ENCODE data around the gene LIPC.

Gene LIPC

DNA sequence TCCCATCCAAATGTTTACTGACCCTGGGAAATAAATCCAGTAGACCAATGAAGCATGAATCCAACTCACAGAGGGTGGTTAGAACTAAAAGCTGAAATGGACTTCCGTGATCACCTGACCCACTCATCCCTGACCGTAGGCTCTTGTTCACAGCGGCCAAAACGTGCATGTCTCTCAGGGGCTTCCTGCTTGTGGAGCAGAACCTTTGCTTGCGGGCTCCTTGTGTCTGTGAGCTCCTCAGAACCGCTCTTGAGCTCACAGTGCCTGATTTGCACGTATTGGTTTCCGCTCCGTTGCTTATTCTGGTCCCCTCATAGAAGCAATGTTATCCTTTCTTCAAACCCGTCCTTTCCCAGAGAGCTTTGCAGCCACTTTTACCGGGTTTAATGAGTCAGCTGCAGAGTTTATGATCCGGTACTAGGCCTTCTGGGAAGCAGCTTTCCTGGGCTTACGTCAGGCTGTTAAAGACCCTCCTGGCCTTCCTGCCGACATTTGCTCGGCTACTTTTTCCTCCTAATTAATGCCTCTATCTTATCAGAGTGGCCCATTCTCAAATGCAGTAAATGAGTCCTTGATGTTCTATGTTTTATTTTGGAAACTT, 35.4 kb downstream of the LIPC start:
- H3K27me3 ChIP-seq (ENCODE audit: insufficient read depth, low read depth, severe bottlenecking): no peaks in the 10 kb centered on the region
- no peak overlapping the region for H3K4me3 ChIP-seq (ENCODE audit: low read depth, low read length)
- DNase-seq: no peak
- TF ChIP-seq, protein P1, sequence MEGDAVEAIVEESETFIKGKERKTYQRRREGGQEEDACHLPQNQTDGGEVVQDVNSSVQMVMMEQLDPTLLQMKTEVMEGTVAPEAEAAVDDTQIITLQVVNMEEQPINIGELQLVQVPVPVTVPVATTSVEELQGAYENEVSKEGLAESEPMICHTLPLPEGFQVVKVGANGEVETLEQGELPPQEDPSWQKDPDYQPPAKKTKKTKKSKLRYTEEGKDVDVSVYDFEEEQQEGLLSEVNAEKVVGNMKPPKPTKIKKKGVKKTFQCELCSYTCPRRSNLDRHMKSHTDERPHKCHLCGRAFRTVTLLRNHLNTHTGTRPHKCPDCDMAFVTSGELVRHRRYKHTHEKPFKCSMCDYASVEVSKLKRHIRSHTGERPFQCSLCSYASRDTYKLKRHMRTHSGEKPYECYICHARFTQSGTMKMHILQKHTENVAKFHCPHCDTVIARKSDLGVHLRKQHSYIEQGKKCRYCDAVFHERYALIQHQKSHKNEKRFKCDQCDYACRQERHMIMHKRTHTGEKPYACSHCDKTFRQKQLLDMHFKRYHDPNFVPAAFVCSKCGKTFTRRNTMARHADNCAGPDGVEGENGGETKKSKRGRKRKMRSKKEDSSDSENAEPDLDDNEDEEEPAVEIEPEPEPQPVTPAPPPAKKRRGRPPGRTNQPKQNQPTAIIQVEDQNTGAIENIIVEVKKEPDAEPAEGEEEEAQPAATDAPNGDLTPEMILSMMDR (IDR thresholded peaks at IDR 0.05; ENCODE audit: low read depth, low read length): no peak
- no peak overlapping the region for H3K27ac ChIP-seq
- no peaks in the 10 kb centered on the region for H3K36me3 ChIP-seq
- H3K9me3 ChIP-seq (ENCODE audit: severe bottlenecking): peaks cover 2% of the 10 kb centered on the region

DNA sequence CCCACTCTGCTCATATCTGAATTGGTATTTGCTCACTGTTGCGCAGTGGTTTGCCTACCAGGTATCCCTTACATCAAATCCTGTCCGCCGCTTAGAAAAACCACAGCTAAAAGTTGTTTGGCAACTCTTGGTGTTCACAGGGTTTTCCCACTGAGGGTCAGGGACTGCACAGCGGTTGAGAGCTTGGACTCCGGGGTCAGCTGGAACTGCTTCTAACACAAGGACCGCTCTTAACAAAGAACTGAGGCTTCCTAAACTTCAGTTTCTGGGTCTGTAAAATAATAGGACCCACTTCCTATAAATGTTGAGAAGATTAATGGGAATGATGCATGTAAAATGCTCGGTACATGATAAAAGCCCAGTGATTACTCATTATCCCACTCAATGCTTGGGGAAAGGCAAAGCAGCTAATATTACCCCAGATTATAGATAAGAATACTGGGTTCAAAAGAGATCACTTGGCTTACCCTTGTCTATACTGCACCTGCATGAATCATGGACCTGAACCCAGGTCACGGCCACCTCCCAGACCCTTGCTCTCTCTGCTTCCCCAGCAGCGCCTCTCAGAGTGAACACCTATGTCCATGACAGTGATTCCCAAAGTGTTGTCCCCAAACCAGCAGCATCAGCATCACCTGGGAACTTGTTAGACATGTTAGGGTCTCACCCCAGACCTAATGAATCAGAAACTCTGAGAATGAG, 36.1 kb downstream of the LIPC start:
- Histone ChIP-seq H3K4me3 (ENCODE audit: low read depth, low read length) (no peak overlapping the region), H3K9me3 (ENCODE audit: severe bottlenecking) (peaks cover 2% of the 10 kb centered on the region), H3K27me3 (ENCODE audit: insufficient read depth, low read depth, severe bottlenecking) (no peaks in the 10 kb centered on the region), H3K36me3 (no peaks in the 10 kb centered on the region), H3K27ac (no peak overlapping the region)
- TF ChIP-seq, protein P1 (IDR thresholded peaks at IDR 0.05; ENCODE audit: low read depth, low read length): no peak
- no peak for DNase-seq

DNA sequence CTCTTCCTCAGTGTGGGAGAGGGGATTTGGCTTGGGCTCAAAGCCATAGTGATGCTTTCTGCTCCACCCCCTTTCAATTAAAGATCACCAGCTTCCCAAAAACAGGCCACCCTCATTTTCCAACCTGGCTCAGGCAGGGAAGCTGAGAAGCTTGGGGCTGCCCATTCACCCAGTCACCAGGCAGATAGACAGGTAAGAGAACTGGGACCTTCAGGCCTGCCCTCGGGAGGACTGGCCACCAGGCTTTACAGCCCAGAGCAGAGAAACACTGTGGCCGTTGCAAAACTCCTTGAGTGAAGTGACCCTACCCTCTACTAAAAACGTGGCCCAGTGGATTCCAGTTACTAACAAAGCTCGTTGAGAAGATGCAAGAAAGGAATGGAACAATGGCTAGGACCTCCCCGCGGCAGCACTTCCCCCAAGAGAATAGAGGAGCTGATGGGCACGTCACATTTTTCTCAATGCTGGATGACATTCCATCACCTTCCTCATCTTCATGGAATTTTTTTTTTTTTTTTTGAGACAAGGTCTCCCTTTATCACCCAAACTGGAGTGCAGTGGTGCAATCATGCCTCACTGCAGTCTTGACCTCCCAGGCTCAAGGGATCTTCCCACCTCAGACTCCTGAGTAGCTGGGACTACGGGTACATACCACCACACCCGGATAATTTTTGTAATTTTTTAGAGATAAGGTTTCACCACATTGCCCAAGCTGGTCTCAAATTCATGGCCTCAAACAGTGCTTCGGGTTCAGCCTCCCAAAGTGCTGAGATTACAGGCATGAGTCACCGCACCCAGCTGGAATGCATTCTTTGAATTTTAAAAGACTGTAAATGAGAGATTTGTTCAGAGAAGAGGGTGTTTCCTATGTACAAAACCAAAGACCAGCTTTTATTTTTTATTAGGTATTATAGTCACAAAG, 37.9 kb downstream of the LIPC start:
- DNase-seq: no peak
- Histone ChIP-seq H3K36me3 (no peaks in the 10 kb centered on the region), H3K9me3 (ENCODE audit: severe bottlenecking) (no peaks in the 10 kb centered on the region), H3K27ac (no peak overlapping the region), H3K27me3 (ENCODE audit: insufficient read depth, low read depth, severe bottlenecking) (no peaks in the 10 kb centered on the region), H3K4me3 (ENCODE audit: low read depth, low read length) (no peak overlapping the region)
- TF ChIP-seq, protein P1 (IDR thresholded peaks at IDR 0.05; ENCODE audit: low read depth, low read length): no peak

DNA sequence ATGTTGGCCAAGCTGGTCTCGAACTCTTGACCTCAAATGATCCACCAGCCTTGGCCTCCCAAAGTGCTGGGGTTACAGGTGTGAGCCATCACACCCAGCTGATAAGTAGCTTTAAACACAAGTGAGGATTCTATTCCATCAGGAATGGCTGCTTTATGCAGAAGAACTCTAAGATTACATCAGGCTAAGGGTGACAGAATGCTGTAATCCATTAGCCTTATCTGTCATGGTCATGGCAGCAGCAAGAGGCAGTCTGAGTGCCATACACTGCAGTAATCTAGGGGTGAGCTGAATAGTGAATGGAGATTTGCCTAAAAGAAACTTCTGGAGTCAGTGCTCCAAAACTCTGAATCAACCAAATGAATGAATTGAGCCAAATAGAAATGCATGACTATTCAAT, 39.6 kb downstream of the LIPC start:
- H3K27ac ChIP-seq: no peak overlapping the region
- H3K36me3 ChIP-seq: no peaks in the 10 kb centered on the region
- no peaks in the 10 kb centered on the region for H3K27me3 ChIP-seq (ENCODE audit: insufficient read depth, low read depth, severe bottlenecking)
- H3K4me3 ChIP-seq (ENCODE audit: low read depth, low read length): no peak overlapping the region
- H3K9me3 ChIP-seq (ENCODE audit: severe bottlenecking): no peaks in the 10 kb centered on the region
- TF ChIP-seq, protein P1 (IDR thresholded peaks at IDR 0.05; ENCODE audit: low read depth, low read length): no peak
- DNase-seq: no peak

DNA sequence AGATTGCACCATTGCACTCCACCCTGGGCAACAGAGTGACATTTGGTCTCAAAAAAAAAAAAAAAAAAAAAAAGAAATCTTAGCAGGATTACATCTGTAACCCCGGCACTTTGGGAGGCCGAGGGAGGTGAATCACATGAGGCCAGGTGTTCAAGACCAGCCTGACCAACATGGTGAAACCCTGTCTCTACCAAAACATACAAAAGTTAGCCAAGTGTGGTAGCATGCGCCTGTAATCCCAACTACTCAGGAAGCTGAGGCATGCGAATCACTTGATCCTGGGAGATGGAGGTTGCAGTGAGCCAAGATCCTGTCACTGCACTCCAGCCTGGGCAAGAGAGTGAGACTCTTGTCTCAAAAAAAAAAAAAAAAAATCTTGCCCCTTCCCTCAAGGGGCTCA, 40.4 kb downstream of the LIPC start:
- TF ChIP-seq, protein P1 (IDR thresholded peaks at IDR 0.05; ENCODE audit: low read depth, low read length): no peak
- no peaks in the 10 kb centered on the region for H3K36me3 ChIP-seq
- no peaks in the 10 kb centered on the region for H3K9me3 ChIP-seq (ENCODE audit: severe bottlenecking)
- H3K27me3 ChIP-seq (ENCODE audit: insufficient read depth, low read depth, severe bottlenecking): no peaks in the 10 kb centered on the region
- no peak overlapping the region for H3K27ac ChIP-seq
- DNase-seq: no peak
- H3K4me3 ChIP-seq (ENCODE audit: low read depth, low read length): no peak overlapping the region

Measured in WERI-Rb-1 (cell line).